ENCODE results near the gene NUP88.

GRCh38 chr17:5446786-5447185 is 27.3 kb upstream of the NUP88 start:
- TF ChIP-seq POLR2A (IDR thresholded peaks at IDR 0.05), result no peak
- no peak for TF ChIP-seq CTCF (IDR thresholded peaks at IDR 0.05)

Data from Peyer's patch (tissue), 4 donors.